Vagina (tissue), 2 donors: ENCODE results near the gene TFPI.

ENCODE experiments used
- CTCF ChIP-seq, 3 experiments: fragments of 450-650 bp in 2 of 3; fragments of 200-600 bp in 1 of 3; sonication (generic) in 1 of 3; IDR thresholded peaks; one replicate each; pipeline ENCODE4 v1.5.1; 2017 to 2019; ENCODE audit warnings: antibody characterized with exemption in 3 of 3, mild to moderate bottlenecking in 2 of 3, moderate library complexity in 2 of 3
- POLR2A ChIP-seq, 2 donors: fragments of 450-650 bp; IDR thresholded peaks; one replicate each; pipeline ENCODE4 v1.6.1; 2017; ENCODE audit warnings: antibody characterized with exemption in 2 of 2, mild to moderate bottlenecking in 2 of 2, moderate library complexity in 2 of 2

- TF ChIP-seq CTCF (IDR thresholded peaks at IDR 0.05), result no peak
- no peak for TF ChIP-seq POLR2A (IDR thresholded peaks at IDR 0.05)
Observed at GRCh38 chr2:187552828-187553681, 1.2 kb downstream of the TFPI start.
